Activated B cell treated with CpG ODN at 0.5 μM for 24 hours (primary cell): ENCODE results near the gene IGLL5. TPM values are rescaled to one million over a fixed set of nuclear protein-coding genes. Genes with fewer than 3 reads are reported as not detected.

Experiments used
- ATAC-seq: fragments of 200-7000 bp; cut with Tn5 transposase; one replicate; pipeline ENCODE4 v1.10.0; 2021; ENCODE audit warnings: low read depth, mild to moderate bottlenecking, moderate library complexity
- CTCF ChIA-PET: fragments of 350-600 bp; sonication (Branson Sonifier 250); formaldehyde crosslinking; loops from one replicate; lab custom pipeline; 2021; ENCODE audit warnings: antibody characterized with exemption; lab: Charles Lee
- POLR2A ChIA-PET: fragments of 350-600 bp; sonication (Branson Sonifier 250); formaldehyde crosslinking; loops from one replicate; lab custom pipeline; 2021; ENCODE audit warnings: antibody characterized with exemption; lab: Charles Lee
- DNase-seq: peaks from one replicate; pipeline ENCODE4 v3.0.0; 2022
- H3K27ac Mint-ChIP-seq: one replicate; pipeline ENCODE4 v1.8.0; 2020; ENCODE audit warnings: mixed read lengths
- H3K27me3 Mint-ChIP-seq: one replicate; pipeline ENCODE4 v1.8.0; 2021; ENCODE audit warnings: mixed read lengths
- H3K36me3 Mint-ChIP-seq: one replicate; pipeline ENCODE4 v1.8.0; 2021; ENCODE audit warnings: low read depth, mixed read lengths
- H3K4me1 Mint-ChIP-seq: one replicate; pipeline ENCODE4 v1.8.0; 2021; ENCODE audit warnings: mixed read lengths
- H3K4me3 Mint-ChIP-seq: one replicate; pipeline ENCODE4 v1.8.0; 2020; ENCODE audit warnings: mild to moderate bottlenecking, mixed read lengths
- H3K9me3 Mint-ChIP-seq: one replicate; pipeline ENCODE4 v1.8.0; 2020; ENCODE audit warnings: mixed read lengths
- CTCF ChIP-seq: fragments of 200-600 bp; IDR thresholded peaks from one replicate; pipeline ENCODE4 v1.8.0; 2022; ENCODE audit warnings: antibody characterized with exemption, mild to moderate bottlenecking
- intact Hi-C: fragments of 100-400 bp; cut with micrococcal nuclease; formaldehyde crosslinking; loops from one replicate; pipeline ENCODE4 v1.15.1; 2024
- total RNA-seq: library from RNA; stranded (reverse); gene quantifications from 2 replicates; pipeline ENCODE4 v1.2.3, GENCODE V29; 2022

Gene IGLL5
- total RNA-seq, 1 donor from 2014 or later, result 189 TPM

- no peak overlapping the region for H3K4me3 Mint-ChIP-seq
- TF ChIP-seq CTCF, result no peak
- DNase-seq (peak; percentile 53), ATAC-seq (peak; percentile 79)
- peaks cover 35% of the 10 kb centered on the region for H3K4me1 Mint-ChIP-seq
- peaks cover 10% of the 10 kb centered on the region for H3K27me3 Mint-ChIP-seq
- no peaks in the 10 kb centered on the region for H3K36me3 Mint-ChIP-seq
- no peaks in the 10 kb centered on the region for H3K9me3 Mint-ChIP-seq
- peak overlapping the region; percentile 4 for H3K27ac Mint-ChIP-seq
- intact Hi-C loops, result loop anchor here (1.0 kb wide), 1 partner anchor 29 kb away; no protein-coding TSS in a partner anchor
- POLR2A ChIA-PET, result interaction anchor here (0.6 to 4.4 kb wide), 13 partner anchors 15 to 943 kb away, joined by 3 to 52 read pairs (median 5); no protein-coding TSS in a partner anchor
- CTCF ChIA-PET, result interaction anchor here (0.6 to 4.6 kb wide), 23 partner anchors 9 to 498 kb away, joined by 3 to 90 read pairs (median 4); no protein-coding TSS in a partner anchor
These were observed 31.9 kb upstream of the IGLL5 start for GRCh38 chr22:22855617-22856308.

GRCh38 chr22:22856364-22856763 is 31.3 kb upstream of the IGLL5 start:
- H3K27ac Mint-ChIP-seq, result no peak overlapping the region
- ChIA-PET CTCF (interaction anchor here (0.9 to 4.6 kb wide), 16 partner anchors 9 to 103 kb away, joined by 3 to 90 read pairs (median 5); no protein-coding TSS in a partner anchor), POLR2A (interaction anchor here (1.0 to 4.4 kb wide), 9 partner anchors 15 to 98 kb away, joined by 3 to 52 read pairs (median 5); no protein-coding TSS in a partner anchor)
- H3K9me3 Mint-ChIP-seq, result no peaks in the 10 kb centered on the region
- peaks cover 31% of the 10 kb centered on the region for H3K4me1 Mint-ChIP-seq
- H3K36me3 Mint-ChIP-seq, result no peaks in the 10 kb centered on the region
- peaks cover 14% of the 10 kb centered on the region for H3K27me3 Mint-ChIP-seq
- DNase-seq (no peak), ATAC-seq (no peak)
- peak overlapping the region; percentile 55 for H3K4me3 Mint-ChIP-seq
- no peak for TF ChIP-seq CTCF
- intact Hi-C loops, result no loop called here

- ChIA-PET CTCF (interaction anchor here (0.9 to 4.6 kb wide), 11 partner anchors 8 to 136 kb away, joined by 3 to 90 read pairs (median 12); no protein-coding TSS in a partner anchor), POLR2A (interaction anchor here (0.7 to 4.4 kb wide), 9 partner anchors 14 to 691 kb away, joined by 3 to 52 read pairs (median 6); no protein-coding TSS in a partner anchor)
- intact Hi-C loops, result no loop called here
- Mint-ChIP-seq H3K9me3 (no peaks in the 10 kb centered on the region), H3K4me3 (peak overlapping the region; percentile 55), H3K27ac (no peak overlapping the region), H3K4me1 (peaks cover 32% of the 10 kb centered on the region), H3K36me3 (no peaks in the 10 kb centered on the region), H3K27me3 (peaks cover 11% of the 10 kb centered on the region)
- no peak for TF ChIP-seq CTCF
- ATAC-seq (no peak), DNase-seq (no peak)
These were observed 30.6 kb upstream of the IGLL5 start for GRCh38 chr22:22856885-22857606.

GRCh38 chr22:22857607-22858558 is 29.7 kb upstream of the IGLL5 start:
- peak overlapping the region; percentile 50 for H3K27ac Mint-ChIP-seq

More at GRCh38 chr22:22857607-22858558, 29.7 kb upstream of the IGLL5 start:
- Mint-ChIP-seq H3K36me3 (no peaks in the 10 kb centered on the region), H3K9me3 (no peaks in the 10 kb centered on the region), H3K4me1 (peaks cover 33% of the 10 kb centered on the region), H3K4me3 (peak overlapping the region; percentile 17), H3K27me3 (peaks cover 8% of the 10 kb centered on the region)
- intact Hi-C loops, result loop anchor here (1.0 kb wide), 1 partner anchor 77 kb away; no protein-coding TSS in a partner anchor
- ChIA-PET POLR2A (interaction anchor here (0.6 to 4.4 kb wide), 10 partner anchors 13 to 928 kb away, joined by 3 to 52 read pairs (median 3); no protein-coding TSS in a partner anchor), CTCF (interaction anchor here (0.9 to 4.6 kb wide), 11 partner anchors 9 to 191 kb away, joined by 3 to 90 read pairs (median 4); no protein-coding TSS in a partner anchor)
- peak; percentile 75 for ATAC-seq
- no peak for TF ChIP-seq CTCF
- DNase-seq, result no peak
